ENCODE data around the gene LRCH4.

GRCh38 chr7:100561491-100562194 lies 24.3 kb downstream of the LRCH4 start:
- TF ChIP-seq ZNF768 (CRISPR knock-in tag; IDR thresholded peaks at IDR 0.05), result no peak
- TF ChIP-seq MATR3 (CRISPR knock-in tag; IDR thresholded peaks at IDR 0.05), result no peak
- TF ChIP-seq, protein P1, sequence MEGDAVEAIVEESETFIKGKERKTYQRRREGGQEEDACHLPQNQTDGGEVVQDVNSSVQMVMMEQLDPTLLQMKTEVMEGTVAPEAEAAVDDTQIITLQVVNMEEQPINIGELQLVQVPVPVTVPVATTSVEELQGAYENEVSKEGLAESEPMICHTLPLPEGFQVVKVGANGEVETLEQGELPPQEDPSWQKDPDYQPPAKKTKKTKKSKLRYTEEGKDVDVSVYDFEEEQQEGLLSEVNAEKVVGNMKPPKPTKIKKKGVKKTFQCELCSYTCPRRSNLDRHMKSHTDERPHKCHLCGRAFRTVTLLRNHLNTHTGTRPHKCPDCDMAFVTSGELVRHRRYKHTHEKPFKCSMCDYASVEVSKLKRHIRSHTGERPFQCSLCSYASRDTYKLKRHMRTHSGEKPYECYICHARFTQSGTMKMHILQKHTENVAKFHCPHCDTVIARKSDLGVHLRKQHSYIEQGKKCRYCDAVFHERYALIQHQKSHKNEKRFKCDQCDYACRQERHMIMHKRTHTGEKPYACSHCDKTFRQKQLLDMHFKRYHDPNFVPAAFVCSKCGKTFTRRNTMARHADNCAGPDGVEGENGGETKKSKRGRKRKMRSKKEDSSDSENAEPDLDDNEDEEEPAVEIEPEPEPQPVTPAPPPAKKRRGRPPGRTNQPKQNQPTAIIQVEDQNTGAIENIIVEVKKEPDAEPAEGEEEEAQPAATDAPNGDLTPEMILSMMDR (CRISPR knock-in tag; IDR thresholded peaks at IDR 0.05), result no peak
- no peak for TF ChIP-seq MED1 (CRISPR knock-in tag; IDR thresholded peaks at IDR 0.05)
- no peak for TF ChIP-seq CCAR2 (optimal IDR thresholded peaks at IDR 0.05; ENCODE audit: low read depth, low read length)
- TF ChIP-seq ATF1 (CRISPR knock-in tag; IDR thresholded peaks at IDR 0.05), result no peak
- TF ChIP-seq POLR2A (IDR thresholded peaks at IDR 0.05; ENCODE audit: insufficient read depth in 1 of 2, low read depth in 2 of 2, low read length in 2 of 2), result no peak

Measured in HepG2 (cell line).